ENCODE measurements around the gene MAPRE2.
"Not testable (repeated sequence)": the region's sequence is repeated elsewhere in the genome, so short reads cannot be mapped to it uniquely, and the experiment has no call there.

The MAPRE2 gene

GRCh38 chr18:35127201-35127600 is 86.0 kb downstream of the MAPRE2 start:
- no peak for DNase-seq

- DNase-seq, result no peak
Observed at GRCh38 chr18:35128675-35129074, 87.5 kb downstream of the MAPRE2 start.

GRCh38 chr18:35130236-35130635 is 89.0 kb downstream of the MAPRE2 start:
- no peak for DNase-seq

GRCh38 chr18:35131387-35132020 is 90.3 kb downstream of the MAPRE2 start:
- DNase-seq, result no peak

- no peak for DNase-seq
Observed at GRCh38 chr18:35132021-35132902, 91.0 kb downstream of the MAPRE2 start.

- DNase-seq, result no peak
Observed at GRCh38 chr18:35134190-35134730, 93.0 kb downstream of the MAPRE2 start.

- no peak for DNase-seq
Observed at GRCh38 chr18:35134791-35135531, 93.7 kb downstream of the MAPRE2 start.

GRCh38 chr18:35136248-35136647 is 95.0 kb downstream of the MAPRE2 start:
- DNase-seq, result no peak

GRCh38 chr18:35136885-35137284 is 95.7 kb downstream of the MAPRE2 start:
- DNase-seq, result no peak

GRCh38 chr18:35137632-35138031 is 96.4 kb downstream of the MAPRE2 start:
- no peak for DNase-seq

GRCh38 chr18:35138773-35139172 is 97.6 kb downstream of the MAPRE2 start:
- DNase-seq, result no peak

GRCh38 chr18:35139517-35139916 is 98.3 kb downstream of the MAPRE2 start:
- no peak for DNase-seq

- DNase-seq, result no peak
Observed at GRCh38 chr18:35141077-35141476, 99.9 kb downstream of the MAPRE2 start.

GRCh38 chr18:35141567-35142274 is 100.5 kb downstream of the MAPRE2 start:
- no peak for DNase-seq

GRCh38 chr18:35142275-35142615 is 101.0 kb downstream of the MAPRE2 start:
- DNase-seq, result no peak

GRCh38 chr18:35143622-35144596 is 102.7 kb downstream of the MAPRE2 start:
- peak; percentile 26 to 33 for DNase-seq

- DNase-seq, result no peak
Observed at GRCh38 chr18:35144698-35145097, 103.5 kb downstream of the MAPRE2 start.

GRCh38 chr18:35150195-35150594 is 109.0 kb downstream of the MAPRE2 start:
- DNase-seq, result not testable (repeated sequence)

GRCh38 chr18:35153609-35154272 is 112.5 kb downstream of the MAPRE2 start:
- no peak for DNase-seq

- DNase-seq, result no peak
Observed at GRCh38 chr18:35155398-35156117, 114.3 kb downstream of the MAPRE2 start.
